ENCODE data around the gene SCAPER. TPM values are rescaled to one million over a fixed set of nuclear protein-coding genes. Genes with fewer than 3 reads are reported as not detected.

The SCAPER gene
- total and polyA plus RNA-seq, 4 donors = 3.3 to 18.0 (median 9.9) TPM

- no peak for TF ChIP-seq REST (IDR thresholded peaks at IDR 0.05)
- no peak for TF ChIP-seq RXRA (IDR thresholded peaks at IDR 0.05)
- no peak for TF ChIP-seq EGR1 (IDR thresholded peaks at IDR 0.05; ENCODE audit: low read depth in 2 of 2)
Measured at GRCh38 chr15:76391847-76392246, 513.3 kb downstream of the SCAPER start (continued).

DNA sequence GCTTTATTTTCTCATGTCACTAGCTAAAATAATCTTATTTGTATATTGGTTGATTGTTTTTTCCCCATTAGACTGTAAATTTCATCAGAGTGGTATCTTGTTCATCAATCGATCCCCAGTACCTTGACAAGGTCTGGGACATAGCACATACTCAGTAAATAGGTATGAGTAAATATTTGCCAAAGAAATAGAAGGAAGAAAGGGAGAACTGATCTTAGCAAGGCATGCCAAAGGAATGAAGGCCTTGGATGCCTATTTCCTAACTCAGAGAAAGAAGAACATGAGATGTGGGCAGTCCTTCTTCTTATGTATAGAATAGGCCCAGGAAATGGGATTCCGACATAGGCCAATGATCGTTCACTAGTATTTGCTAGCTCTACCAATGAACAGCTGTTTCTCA lies 513.8 kb downstream of the SCAPER start:
- Histone ChIP-seq H3K9me3 (ENCODE audit: control insufficient read depth in 4 of 4, low read length in 3 of 4) (no peaks in the 10 kb centered on the region), H3K27me3 (ENCODE audit: control insufficient read depth in 4 of 4, insufficient read depth in 4 of 4, low read length in 3 of 4) (no peaks in the 10 kb centered on the region), H3K36me3 (ENCODE audit: control insufficient read depth in 4 of 4, insufficient read depth in 3 of 4, low read depth in 1 of 4, low read length in 3 of 4) (no peaks in the 10 kb centered on the region), H3K9ac (ENCODE audit: low read depth in 1 of 2, low read length in 2 of 2) (no peak overlapping the region), H3K27ac (ENCODE audit: low read depth in 1 of 2, low read length in 2 of 2) (no peak overlapping the region), H3K4me1 (ENCODE audit: control insufficient read depth in 4 of 4, insufficient read depth in 4 of 4, low read length in 3 of 4) (no peaks in the 10 kb centered on the region), H3K4me3 (ENCODE audit: low read depth in 1 of 3, low read length in 3 of 3) (no peak overlapping the region)
- 93% methylated on average over 3 of the region's 3 CpGs for WGBS
- DNase-seq (ENCODE audit: low spot score) = no peak
- TF ChIP-seq SP1 (IDR thresholded peaks at IDR 0.05) (no peak), GABPA (IDR thresholded peaks at IDR 0.05 in 1 of 2, conservative IDR thresholded peaks at IDR 0.05 in 1 of 2) (no peak)

DNA sequence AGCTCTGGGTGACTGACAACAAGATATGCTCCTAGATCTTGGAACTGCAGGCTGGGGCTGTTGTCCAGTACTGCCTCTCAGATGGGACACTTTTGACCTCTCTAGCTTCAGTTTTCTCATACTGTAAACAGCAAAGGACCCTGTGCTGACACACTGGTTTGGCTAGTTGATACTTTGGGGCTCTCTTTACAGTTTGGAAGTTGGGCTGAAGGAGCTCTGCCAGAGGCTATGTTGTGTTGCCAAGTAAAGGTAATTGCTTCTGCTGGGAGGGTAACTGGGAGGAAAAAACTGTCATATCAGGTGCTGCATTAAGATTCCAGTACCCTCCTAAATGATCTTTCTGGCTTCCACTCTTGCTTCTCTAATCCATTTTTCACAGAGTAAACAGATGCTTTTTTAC lies 514.6 kb downstream of the SCAPER start:
- DNase-seq (ENCODE audit: low spot score) = no peak

GRCh38 chr15:76386926-76387325 lies 518.2 kb downstream of the SCAPER start:
- TF ChIP-seq, protein P1, sequence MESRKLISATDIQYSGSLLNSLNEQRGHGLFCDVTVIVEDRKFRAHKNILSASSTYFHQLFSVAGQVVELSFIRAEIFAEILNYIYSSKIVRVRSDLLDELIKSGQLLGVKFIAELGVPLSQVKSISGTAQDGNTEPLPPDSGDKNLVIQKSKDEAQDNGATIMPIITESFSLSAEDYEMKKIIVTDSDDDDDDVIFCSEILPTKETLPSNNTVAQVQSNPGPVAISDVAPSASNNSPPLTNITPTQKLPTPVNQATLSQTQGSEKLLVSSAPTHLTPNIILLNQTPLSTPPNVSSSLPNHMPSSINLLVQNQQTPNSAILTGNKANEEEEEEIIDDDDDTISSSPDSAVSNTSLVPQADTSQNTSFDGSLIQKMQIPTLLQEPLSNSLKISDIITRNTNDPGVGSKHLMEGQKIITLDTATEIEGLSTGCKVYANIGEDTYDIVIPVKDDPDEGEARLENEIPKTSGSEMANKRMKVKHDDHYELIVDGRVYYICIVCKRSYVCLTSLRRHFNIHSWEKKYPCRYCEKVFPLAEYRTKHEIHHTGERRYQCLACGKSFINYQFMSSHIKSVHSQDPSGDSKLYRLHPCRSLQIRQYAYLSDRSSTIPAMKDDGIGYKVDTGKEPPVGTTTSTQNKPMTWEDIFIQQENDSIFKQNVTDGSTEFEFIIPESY (IDR thresholded peaks at IDR 0.05) = no peak
- TF ChIP-seq JUND (IDR thresholded peaks at IDR 0.05) (no peak), EGR1 (IDR thresholded peaks at IDR 0.05; ENCODE audit: low read depth in 2 of 2) (no peak), NR2F2 (IDR thresholded peaks at IDR 0.05) (no peak), YY1 (IDR thresholded peaks at IDR 0.05) (no peak), RXRA (IDR thresholded peaks at IDR 0.05) (no peak), HNF4G (IDR thresholded peaks at IDR 0.05) (no peak), GABPA (IDR thresholded peaks at IDR 0.05 in 1 of 2, conservative IDR thresholded peaks at IDR 0.05 in 1 of 2) (no peak), HNF4A (conservative IDR thresholded peaks at IDR 0.05) (no peak), TAF1 (conservative IDR thresholded peaks at IDR 0.05) (no peak), REST (IDR thresholded peaks at IDR 0.05) (no peak), RAD21 (IDR thresholded peaks at IDR 0.05) (no peak), FOXA1 (IDR thresholded peaks at IDR 0.05) (no peak)
- TF ChIP-seq, protein P2, sequence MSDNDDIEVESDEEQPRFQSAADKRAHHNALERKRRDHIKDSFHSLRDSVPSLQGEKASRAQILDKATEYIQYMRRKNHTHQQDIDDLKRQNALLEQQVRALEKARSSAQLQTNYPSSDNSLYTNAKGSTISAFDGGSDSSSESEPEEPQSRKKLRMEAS (IDR thresholded peaks at IDR 0.05) = no peak
- TF ChIP-seq, protein P3, sequence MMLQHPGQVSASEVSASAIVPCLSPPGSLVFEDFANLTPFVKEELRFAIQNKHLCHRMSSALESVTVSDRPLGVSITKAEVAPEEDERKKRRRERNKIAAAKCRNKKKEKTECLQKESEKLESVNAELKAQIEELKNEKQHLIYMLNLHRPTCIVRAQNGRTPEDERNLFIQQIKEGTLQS (IDR thresholded peaks at IDR 0.05) = no peak
- Histone ChIP-seq H3K36me3 (ENCODE audit: control insufficient read depth in 4 of 4, insufficient read depth in 3 of 4, low read depth in 1 of 4, low read length in 3 of 4) (no peaks in the 10 kb centered on the region), H3K9me3 (ENCODE audit: control insufficient read depth in 4 of 4, low read length in 3 of 4) (no peaks in the 10 kb centered on the region), H3K4me1 (ENCODE audit: control insufficient read depth in 4 of 4, insufficient read depth in 4 of 4, low read length in 3 of 4) (no peaks in the 10 kb centered on the region), H3K4me3 (ENCODE audit: low read depth in 1 of 3, low read length in 3 of 3) (no peak overlapping the region), H3K27me3 (ENCODE audit: control insufficient read depth in 4 of 4, insufficient read depth in 4 of 4, low read length in 3 of 4) (no peaks in the 10 kb centered on the region), H3K9ac (ENCODE audit: low read depth in 1 of 2, low read length in 2 of 2) (no peak overlapping the region), H3K27ac (ENCODE audit: low read depth in 1 of 2, low read length in 2 of 2) (no peak overlapping the region)
- DNase-seq (ENCODE audit: low spot score) = no peak
- WGBS = over 99% methylated on average over 2 of the region's 2 CpGs

More for the DNA sequence above, 514.6 kb downstream of the SCAPER start:
- Histone ChIP-seq H3K4me1 (ENCODE audit: control insufficient read depth in 4 of 4, insufficient read depth in 4 of 4, low read length in 3 of 4) (no peaks in the 10 kb centered on the region), H3K9ac (ENCODE audit: low read depth in 1 of 2, low read length in 2 of 2) (no peak overlapping the region), H3K27me3 (ENCODE audit: control insufficient read depth in 4 of 4, insufficient read depth in 4 of 4, low read length in 3 of 4) (no peaks in the 10 kb centered on the region), H3K9me3 (ENCODE audit: control insufficient read depth in 4 of 4, low read length in 3 of 4) (no peaks in the 10 kb centered on the region), H3K4me3 (ENCODE audit: low read depth in 1 of 3, low read length in 3 of 3) (no peak overlapping the region), H3K36me3 (ENCODE audit: control insufficient read depth in 4 of 4, insufficient read depth in 3 of 4, low read depth in 1 of 4, low read length in 3 of 4) (no peaks in the 10 kb centered on the region), H3K27ac (ENCODE audit: low read depth in 1 of 2, low read length in 2 of 2) (no peak overlapping the region)
- TF ChIP-seq, protein P3 (IDR thresholded peaks at IDR 0.05) = no peak
- TF ChIP-seq SP1 (IDR thresholded peaks at IDR 0.05) = no peak
